Measurements from ENCODE around the gene ZC2HC1C.

GRCh38 chr14:75067212-75067611 lies 2.2 kb upstream of the ZC2HC1C start:
- TF ChIP-seq NFE2L2 (conservative IDR thresholded peaks at IDR 0.05; ENCODE audit: low read length) = no peak
- TF ChIP-seq CTCF (IDR thresholded peaks at IDR 0.05) = no peak
- no peak for TF ChIP-seq POLR2A (IDR thresholded peaks at IDR 0.05; ENCODE audit: low read length)
- no peak for TF ChIP-seq POLR2AphosphoS2 (conservative IDR thresholded peaks at IDR 0.05; ENCODE audit: low read length)
- TF ChIP-seq NPAS2 (CRISPR knock-in tag; IDR thresholded peaks at IDR 0.05; ENCODE audit: borderline replicate concordance) = no peak
- no peak for TF ChIP-seq MAX (IDR thresholded peaks at IDR 0.05)
- no peak for TF ChIP-seq CEBPB (IDR thresholded peaks at IDR 0.05)
- TF ChIP-seq JUNB (IDR thresholded peaks at IDR 0.05) = no peak
